ENCODE measurements around the gene BACH2. TPM values are rescaled to one million over a fixed set of nuclear protein-coding genes. Genes with fewer than 3 reads are reported as not detected.

The BACH2 gene
- total and polyA plus RNA-seq, 2 of the 8 experiments (the other 6 are each of a cell fraction or from before 2014, with no cell fraction given) = 1.9 to 5.9 TPM

DNA sequence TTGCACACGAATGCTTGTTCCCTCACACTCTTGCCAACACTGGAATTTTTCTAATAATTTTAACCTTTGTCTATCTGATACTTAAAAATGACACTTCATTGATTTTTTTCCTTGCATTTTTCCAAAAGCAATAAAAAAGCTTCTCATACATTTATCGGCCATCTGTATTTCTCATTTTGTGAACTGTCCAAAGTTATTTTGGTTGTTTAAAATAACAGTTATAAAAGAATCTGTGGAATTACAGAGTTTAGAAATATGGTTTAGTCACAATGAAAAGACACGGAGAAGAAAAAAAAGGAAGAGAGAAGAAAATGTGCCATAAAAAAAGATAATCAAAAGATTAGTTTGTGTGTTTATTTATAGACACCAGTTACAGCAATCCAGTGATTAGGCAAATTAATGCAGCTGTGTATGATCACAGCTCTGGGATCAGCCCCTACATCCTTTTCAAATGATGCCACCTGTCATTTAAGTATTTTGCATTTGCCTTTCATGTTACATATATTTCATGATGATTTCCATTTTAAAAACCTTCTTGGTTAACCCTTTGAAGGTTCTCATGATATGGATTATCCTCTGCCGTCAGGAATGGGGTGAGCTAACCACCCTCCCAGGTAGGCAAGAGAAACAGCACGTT lies 171.7 kb downstream of the BACH2 start (continued):
- TF ChIP-seq CHD7 (IDR thresholded peaks at IDR 0.05; ENCODE audit: insufficient replicate concordance, low read length) (no peak), KDM1A (IDR thresholded peaks at IDR 0.05; ENCODE audit: borderline replicate concordance, low read length) (no peak), ZNF274 (IDR thresholded peaks at IDR 0.05; ENCODE audit: borderline replicate concordance, extremely low read depth, low read length) (no peak), SP2 (IDR thresholded peaks at IDR 0.05; ENCODE audit: low read length) (no peak), SIX5 (IDR thresholded peaks at IDR 0.05; ENCODE audit: low read depth, low read length) (no peak), RBBP5 (IDR thresholded peaks at IDR 0.05; ENCODE audit: borderline replicate concordance, low read depth, low read length) (no peak)
